T47D (cell line): Measurements from ENCODE around the gene CDC20.
"Not testable (repeated sequence)": the region's sequence is repeated elsewhere in the genome, so short reads cannot be mapped to it uniquely, and the experiment has no call there.

ENCODE experiments used
- DNase-seq, 2 experiments: peaks; one replicate each; pipeline versions ENCODE4 v3.0.0 to v3.0.0-alpha.2; 2011 to 2012; ENCODE audit warnings: low read depth in 1 of 2, low spot score in 1 of 2
- JUND ChIP-seq: IDR thresholded peaks from 2 replicates; pipeline ENCODE4 v1.6.1; 2012; ENCODE audit warnings: low read depth
- in situ Hi-C: cut with HindIII; loops from 2 replicates; pipeline ENCODE4 v1.10.0; 2016; ENCODE audit warnings: low sequenced_read_pairs, low pct_unique_long_range_greater_than_20kb

Gene CDC20

DNA sequence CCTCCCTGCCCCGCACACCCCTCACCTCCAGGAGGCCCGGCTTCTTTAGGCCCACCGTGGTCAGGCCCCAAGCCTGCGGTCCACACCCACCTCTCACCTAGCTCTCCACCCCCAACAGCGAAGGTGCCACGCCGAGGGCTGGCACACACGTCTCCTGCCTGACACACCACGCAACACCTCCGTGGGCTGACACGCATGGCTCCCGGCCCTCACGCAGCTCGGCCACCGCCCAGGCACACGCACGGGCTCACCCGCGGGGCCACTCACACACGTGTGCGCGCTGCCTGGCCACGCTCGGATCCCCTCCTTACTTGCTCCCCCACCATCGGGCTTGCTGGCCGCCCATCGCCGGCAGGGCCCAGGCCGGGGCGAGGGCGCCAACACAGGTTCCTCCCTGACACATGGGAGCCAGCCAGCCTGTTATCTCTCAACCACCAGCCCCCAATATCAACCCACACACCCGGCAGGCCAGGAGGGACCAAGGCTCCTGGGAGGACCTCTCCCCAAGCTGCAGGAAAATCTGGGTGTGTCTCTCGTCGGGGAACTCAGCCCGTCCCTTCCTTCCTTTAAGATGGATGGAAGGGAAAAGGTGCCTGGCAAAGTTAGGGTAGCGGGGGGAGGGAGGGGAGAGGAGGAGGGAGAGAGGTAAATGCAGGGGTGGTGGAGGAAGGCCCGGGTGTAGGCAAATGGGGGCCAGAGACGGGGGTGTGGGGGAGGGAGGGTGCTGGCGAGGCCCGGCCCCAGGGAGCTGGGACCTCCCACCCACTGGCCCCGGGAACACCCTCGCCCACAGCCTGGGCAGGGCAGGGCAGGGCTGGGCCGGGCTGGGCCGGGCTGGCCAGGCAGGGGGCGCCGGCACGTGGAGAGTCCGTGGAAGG, 8.5 kb downstream of the CDC20 start:
- no peak for TF ChIP-seq JUND
- in situ Hi-C loops = no loop called here
- peak; percentile 21 to 81 for DNase-seq

DNA sequence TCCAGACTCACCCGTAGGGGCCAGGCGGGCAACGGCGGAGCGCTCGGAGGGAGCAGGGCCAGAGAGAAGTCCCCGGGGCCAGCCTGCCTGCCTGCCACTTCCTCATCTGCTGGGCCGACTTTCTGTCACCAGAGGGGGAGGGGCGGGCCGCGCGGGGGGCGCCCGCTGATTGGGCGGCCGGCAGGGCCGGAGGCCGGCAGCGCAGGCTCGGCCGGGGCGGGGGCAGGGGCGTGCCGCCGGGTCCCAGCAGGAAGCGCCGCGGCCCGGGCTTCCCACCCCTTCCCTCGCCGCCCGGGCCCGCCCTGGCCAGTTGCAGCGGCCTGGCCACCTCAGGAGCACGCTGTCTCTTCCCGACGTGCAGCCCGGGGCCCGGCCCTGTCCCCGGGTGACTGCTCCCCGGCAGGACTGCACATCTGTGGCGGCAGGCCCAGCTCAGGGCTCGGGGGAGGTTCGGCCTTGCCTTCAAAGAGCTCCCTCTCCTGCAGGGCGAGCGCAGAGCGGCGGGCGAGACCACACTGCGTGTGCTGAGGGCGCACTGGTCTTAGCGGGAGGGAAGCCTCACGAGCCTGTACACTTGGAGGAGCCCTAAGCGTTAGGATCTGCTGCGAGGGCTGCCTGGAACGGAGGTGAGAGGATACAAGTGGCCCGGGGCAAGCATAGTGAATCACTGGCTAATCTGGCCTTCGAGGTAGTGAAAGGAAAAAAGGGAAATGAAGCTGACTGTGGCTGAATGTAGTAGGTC, 9.3 kb downstream of the CDC20 start, which contains the start of gene ELOVL1:
ELOVL1 (minus strand) TSS at position 108 of the 742 bp plus-strand sequence. CDS start 2,402 bp downstream, outside the sequence.
- in situ Hi-C loops = no loop called here
- TF ChIP-seq JUND = no peak
- peak; percentile 65 to 91 for DNase-seq

DNA sequence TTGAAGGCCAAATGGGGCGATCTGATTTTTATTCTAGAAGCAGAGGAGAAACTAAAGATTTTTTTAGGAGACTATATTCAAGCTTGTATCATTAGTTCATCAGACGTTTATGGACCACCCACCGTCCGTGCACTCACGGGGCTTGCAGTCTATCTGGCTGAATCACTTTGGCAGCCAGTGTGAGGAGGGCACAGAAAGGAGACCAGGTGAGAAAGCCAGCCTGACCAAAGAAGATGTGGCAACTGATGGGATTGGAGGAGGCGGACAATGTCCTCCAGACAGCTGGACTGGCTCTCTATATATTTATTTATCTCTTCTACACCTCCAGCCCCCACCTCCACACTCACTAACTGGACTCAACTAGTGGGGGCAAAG, 9.9 kb downstream of the CDC20 start:
- in situ Hi-C loops = no loop called here
- DNase-seq = no peak

DNA sequence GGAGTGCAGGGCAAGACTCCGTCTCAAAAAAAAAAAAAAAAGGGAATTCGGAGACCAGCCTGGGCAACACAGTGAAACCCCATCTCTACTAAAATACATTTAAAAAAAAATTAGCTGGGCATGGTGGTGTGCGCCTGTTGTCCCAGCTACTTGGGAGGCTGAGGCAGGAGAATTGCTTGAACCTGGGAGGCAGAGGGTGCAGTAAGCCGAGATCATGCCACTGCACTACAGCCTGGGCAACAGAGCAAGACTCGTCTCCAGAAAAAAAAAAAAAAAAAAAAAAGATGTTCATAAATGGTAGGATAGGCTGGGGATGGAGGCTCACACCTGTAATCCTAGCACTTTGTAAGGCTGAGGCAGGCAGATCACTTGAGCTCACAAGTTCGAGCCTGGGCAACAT, 11.0 kb downstream of the CDC20 start:
- DNase-seq, in situ Hi-C loops: not testable (repeated sequence)

More for the DNA sequence above, 9.9 kb downstream of the CDC20 start:
- TF ChIP-seq JUND = no peak

DNA sequence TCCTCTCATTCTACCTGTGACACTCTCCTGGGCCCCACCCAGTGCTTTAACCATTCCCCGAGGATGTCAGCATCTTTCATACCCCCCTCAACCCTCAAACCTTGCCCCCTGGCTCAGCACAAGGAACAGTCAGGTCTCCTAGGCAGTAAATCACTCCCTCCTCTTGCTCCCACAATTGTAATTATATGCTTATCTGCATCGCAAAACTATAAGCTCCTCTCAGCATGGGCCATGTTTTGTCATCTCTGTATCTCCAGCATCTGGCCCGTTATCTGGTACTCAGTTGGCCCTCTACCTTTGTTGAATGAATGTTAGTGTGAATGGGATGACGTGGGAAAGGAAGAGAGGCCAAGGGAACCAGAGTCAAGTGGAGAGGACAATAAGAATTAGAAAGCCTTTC, 11.8 kb downstream of the CDC20 start:
- DNase-seq = no peak
- TF ChIP-seq JUND = no peak
- in situ Hi-C loops = no loop called here

DNA sequence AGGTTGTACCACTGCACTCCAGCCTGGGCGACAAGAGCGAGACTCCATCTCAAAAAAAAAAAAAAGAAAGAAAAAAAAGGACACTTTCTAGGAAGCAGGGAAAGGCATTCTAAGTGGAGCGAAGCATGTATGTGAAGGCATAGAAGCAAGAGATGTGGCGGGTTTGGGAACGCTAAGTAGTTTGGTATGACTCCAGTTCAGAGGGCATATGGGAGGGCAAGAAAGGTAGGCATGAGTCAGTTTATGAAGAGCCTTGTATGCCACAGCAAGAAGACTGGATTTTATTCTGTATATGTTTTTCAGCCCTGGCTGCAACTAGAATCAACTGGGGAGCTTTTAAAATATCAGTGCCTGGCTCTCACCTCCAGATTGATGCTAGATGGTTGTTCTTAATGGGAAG, 13.4 kb downstream of the CDC20 start:
- in situ Hi-C loops = no loop called here
- no peak for TF ChIP-seq JUND
- no peak for DNase-seq

DNA sequence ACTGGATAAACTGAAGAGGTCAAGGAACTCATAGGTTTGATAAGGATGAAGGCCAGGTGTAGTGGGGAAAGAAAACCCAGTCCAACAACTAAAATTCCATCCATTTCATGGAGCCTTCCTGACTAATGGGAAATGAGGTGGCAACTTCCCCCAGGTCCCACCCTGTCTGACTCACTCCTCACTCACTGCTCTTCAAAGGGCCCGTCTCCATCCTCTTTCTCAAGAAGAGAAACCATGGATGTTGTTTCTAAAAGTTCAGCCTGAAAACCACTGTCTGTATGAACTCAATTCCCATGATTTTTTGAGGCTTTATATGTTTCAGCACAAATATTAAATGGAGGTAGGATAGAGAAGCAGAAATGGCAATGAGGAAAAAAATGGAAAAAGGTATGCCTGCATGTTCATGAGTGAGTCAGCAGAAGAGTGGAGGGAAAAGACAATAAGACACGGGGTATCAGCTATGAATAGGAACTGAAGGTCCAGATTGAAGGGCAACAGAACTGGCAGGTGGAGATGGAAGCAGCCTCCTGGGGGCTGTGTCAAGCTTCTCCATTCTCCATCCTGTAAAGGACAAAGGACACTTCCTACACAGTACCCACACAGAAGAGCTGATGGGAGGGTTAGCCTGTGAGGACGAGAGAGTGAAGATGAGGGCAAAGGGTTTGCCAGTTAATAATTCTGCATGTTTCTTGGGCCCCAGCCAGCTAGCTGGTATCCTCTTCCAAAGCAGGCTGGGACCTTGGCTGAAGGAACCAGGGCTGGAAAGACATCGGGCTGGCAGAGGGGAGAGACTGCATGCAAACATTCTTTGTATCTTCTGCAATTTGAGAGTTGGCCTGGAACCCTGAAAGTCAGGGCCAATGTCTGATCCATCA, 14.5 kb downstream of the CDC20 start:
- no peak for TF ChIP-seq JUND
- DNase-seq = no peak
- in situ Hi-C loops = no loop called here

DNA sequence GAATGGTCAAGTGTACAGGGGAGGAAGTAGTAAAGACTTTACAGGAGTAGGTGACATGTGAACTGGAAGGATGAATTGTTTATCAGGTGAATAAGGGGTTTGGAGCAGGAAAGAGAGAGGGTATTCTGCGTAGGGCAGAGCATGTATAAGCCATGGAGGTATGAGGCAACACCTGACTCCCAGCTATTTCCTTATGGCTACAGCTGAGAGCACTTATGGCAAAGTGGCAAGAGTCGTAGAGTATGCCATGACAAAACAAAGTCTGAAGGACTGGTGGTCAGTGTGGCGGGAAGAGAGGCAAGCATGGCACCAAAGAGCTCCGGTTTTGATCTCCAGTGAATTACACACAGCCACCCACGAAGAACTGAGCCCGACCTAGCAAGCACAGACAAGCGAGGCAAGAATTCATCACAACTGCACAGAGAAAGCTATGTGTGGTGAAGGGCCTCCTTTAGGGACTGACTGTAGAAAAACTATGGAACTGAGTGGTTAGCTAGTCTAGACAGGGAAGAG, 18.0 kb downstream of the CDC20 start:
- in situ Hi-C loops = no loop called here
- no peak for TF ChIP-seq JUND
- no peak for DNase-seq

DNA sequence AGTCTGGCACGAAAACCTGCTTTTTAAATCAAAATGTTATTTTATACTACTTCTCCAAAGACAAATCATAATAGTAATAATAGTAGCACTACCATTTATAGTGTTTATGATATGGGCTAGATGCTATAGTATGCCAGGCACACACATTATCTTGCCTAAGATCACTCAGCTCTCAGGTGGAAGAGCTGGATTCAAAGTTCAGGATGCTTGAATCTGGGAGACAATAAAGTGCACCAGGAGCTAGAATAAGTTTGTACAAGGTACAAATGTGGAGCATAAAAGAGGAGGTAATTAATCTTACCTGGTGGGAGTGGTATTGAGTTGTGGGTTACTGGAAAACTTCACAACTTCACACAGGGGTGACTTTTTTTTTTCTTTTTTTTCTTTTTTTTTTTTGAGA, 19.1 kb downstream of the CDC20 start:
- TF ChIP-seq JUND = no peak
- DNase-seq = no peak
- in situ Hi-C loops = no loop called here

DNA sequence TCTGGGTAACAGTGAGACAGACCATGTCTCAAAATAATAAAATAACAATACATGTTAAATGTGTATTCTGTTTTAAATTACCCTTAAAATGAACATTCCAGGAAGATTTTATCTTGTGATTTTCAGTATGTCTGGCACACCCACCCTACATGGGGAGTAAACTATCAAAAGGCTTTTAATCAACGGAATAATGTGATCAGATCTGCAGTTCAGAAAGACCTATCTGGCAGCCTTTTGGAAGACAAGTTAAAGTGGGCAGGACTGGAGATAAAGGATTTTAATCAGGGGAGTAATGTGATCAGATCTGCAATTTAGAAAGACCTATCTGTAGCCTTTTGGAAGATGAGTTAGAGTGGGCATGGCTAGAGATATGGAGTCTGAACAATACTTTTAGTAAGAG, 20.7 kb downstream of the CDC20 start:
- DNase-seq = no peak
- in situ Hi-C loops = no loop called here
- no peak for TF ChIP-seq JUND

DNA sequence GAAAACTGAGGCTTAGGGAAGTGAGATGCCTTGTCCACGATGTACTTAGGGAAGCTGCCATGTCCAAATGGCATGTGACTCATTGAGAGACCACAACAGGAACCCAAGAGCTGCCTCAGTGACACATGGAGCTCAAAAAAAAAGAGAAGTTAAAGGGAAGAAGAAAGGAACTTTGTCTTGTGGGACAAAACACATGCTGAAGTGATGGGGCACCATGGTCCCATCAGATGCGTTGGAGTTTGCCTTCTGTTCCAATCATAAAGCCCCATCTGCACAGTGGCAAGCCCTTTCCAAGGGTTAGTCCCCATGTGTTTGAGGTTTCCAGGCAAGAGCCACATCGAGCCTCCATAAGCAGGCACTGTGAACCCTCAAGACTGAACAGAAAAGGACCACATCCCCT, 22.8 kb downstream of the CDC20 start:
- no peak for TF ChIP-seq JUND
- in situ Hi-C loops = no loop called here
- DNase-seq = no peak

DNA sequence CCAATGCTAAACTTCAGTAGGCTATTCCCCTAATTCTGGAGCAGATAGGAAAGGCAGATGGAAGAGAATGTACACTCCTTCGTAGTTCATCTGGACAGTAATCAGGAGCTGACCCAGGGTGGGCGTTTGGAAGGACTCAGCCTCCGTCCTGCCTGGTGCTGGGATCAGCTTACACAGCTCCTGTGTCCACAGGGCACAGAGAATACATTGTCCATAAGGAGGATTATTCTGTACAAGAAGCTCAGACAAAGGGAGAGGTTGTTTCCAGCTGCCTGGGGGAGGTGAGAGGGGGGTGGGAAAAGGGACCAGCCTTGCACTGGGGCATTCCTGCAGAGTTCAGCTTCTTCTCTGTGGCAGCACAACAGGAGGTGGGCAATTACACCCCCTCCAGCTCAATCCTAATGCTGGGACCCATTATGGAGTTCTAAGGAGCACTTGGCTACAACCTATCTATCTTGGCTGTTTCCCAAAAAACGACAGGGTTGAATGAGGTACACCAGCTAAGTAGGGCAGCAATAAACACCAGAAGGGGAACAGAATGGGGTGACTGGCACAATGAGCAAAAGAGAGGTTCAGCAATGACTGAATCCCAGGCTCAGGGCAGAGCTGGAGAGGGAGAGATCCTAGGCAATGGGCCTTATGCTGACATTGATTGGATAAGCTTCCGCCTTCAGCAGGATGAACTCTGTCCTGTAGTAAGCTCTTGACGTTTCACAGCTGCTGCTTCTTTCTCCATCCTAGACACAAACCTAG, 23.4 kb downstream of the CDC20 start:
- no peak for DNase-seq
- TF ChIP-seq JUND = no peak
- in situ Hi-C loops = no loop called here
